Tibial nerve (tissue), 4 donors: ENCODE measurements around the gene DNAJC5G. TPM values are rescaled to one million over a fixed set of nuclear protein-coding genes. Genes with fewer than 3 reads are reported as not detected.
"Not testable (repeated sequence)": the region's sequence is repeated elsewhere in the genome, so short reads cannot be mapped to it uniquely, and the experiment has no call there.

Experiments
- DNase-seq, 2 donors: peaks; one replicate each; pipeline ENCODE4 v3.0.0-alpha.2; 2019; ENCODE audit warnings: low spot score in 2 of 2
- H3K27ac ChIP-seq, 4 donors: fragments of 200-600 bp; sonication (generic) in 3 of 4; one replicate each; pipeline ENCODE4 v1.5.1; 2017 to 2019; ENCODE audit warnings: mild to moderate bottlenecking in 1 of 4
- H3K27me3 ChIP-seq, 2 donors: fragments of 200-600 bp; sonication (generic) in 1 of 2; one replicate each; pipeline versions ENCODE4 v1.5.1 to v1.6.0; 2017 to 2019
- H3K36me3 ChIP-seq, 3 donors: fragments of 200-600 bp; sonication (generic); one replicate each; pipeline ENCODE4 v1.5.1; 2018 to 2019
- H3K4me1 ChIP-seq, 4 donors: fragments of 200-600 bp; sonication (generic) in 3 of 4; one replicate each; pipeline ENCODE4 v1.5.1; 2017 to 2019
- H3K4me3 ChIP-seq, 4 donors: fragments of 200-600 bp; sonication (generic) in 3 of 4; one replicate each; pipeline ENCODE4 v1.5.1; 2017 to 2019; ENCODE audit warnings: mild to moderate bottlenecking in 1 of 4, moderate library complexity in 1 of 4
- H3K9me3 ChIP-seq, 4 donors: fragments of 200-600 bp; sonication (generic) in 3 of 4; one replicate each; pipeline ENCODE4 v1.5.1; 2017 to 2019
- CTCF ChIP-seq, 5 experiments: fragments of 200-600 bp in 3 of 5; fragments of 450-650 bp in 2 of 5; sonication (generic) in 3 of 5; IDR thresholded peaks; one replicate each; pipeline ENCODE4 v1.5.1; 2016 to 2019; ENCODE audit warnings: antibody characterized with exemption in 5 of 5, mild to moderate bottlenecking in 3 of 5, moderate library complexity in 2 of 5
- EP300 ChIP-seq, 2 donors: sonication (generic); formaldehyde crosslinking; IDR thresholded peaks; one replicate each; pipeline ENCODE4 v1.6.1; 2017; ENCODE audit warnings: antibody characterized with exemption in 2 of 2, mild to moderate bottlenecking in 1 of 2
- POLR2A ChIP-seq, 2 donors: fragments of 450-650 bp; IDR thresholded peaks; one replicate each; pipeline ENCODE4 v1.6.1; 2017; ENCODE audit warnings: antibody characterized with exemption in 2 of 2, mild to moderate bottlenecking in 2 of 2, moderate library complexity in 2 of 2
- WGBS, 2 donors: methylation state at CpG; one replicate each; pipeline ENCODE4 v1.1.5; 2018; 5-methylcytosine and 5-hydroxymethylcytosine counted together
- total RNA-seq, 4 donors: library from RNA; depleted of rRNA; stranded (reverse); fragments of >200 nt; gene quantifications; one replicate each; pipeline ENCODE4 v1.1.0, GENCODE V29; 2016

DNAJC5G gene
- total RNA-seq, 4 donors from 2014 or later, result 2.5 TPM; not detected in 3

DNA sequence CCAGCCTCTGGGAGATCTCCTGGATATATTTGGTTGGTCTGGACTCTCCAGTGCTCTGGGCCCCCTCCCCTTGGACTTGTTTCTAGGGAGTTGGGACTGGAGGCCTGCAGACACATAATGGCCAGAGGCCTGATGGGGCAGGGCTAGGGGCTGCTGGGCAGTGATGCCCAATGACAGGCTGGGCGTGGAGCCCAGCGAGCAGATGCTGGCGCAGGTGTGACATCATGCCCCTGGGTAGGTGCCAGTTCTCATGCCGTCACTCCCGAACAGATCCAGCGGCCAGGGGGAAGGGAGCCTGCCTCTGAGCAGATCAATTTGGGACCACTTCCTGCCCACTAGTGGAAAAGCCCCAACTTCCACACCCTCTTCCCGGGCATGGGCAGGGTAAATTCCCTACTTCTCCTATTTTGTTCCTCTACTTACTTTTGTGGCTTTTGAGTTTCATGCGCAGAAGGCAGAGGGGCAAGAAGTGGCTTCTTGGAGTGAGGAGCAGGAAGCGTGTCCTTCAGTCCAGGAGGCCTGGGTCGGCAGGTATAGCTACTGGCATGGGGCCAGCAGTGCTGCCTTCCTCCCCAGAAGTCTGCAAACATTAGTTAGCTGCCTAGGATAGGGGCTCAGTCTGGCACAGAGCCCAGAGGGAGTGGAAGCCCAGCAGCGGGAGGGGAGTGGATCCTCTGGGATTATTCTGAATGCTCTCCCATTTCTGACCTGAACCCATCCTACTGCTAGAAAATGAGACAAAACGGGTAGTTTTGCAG lies 41.6 kb downstream of the DNAJC5G start:
- H3K27me3 ChIP-seq, result no peaks in the 10 kb centered on the region

GRCh38 chr2:27319839-27320238 lies 44.6 kb downstream of the DNAJC5G start:
- H3K4me3 ChIP-seq, H3K9me3 ChIP-seq, H3K27me3 ChIP-seq, H3K27ac ChIP-seq, DNase-seq: not testable (repeated sequence)
- peaks cover 0 to 31% (median 0%) of the 10 kb centered on the region in 3 donors for H3K36me3 ChIP-seq
- 91 to 95% methylated on average over 15 of the region's 15 CpGs for WGBS, 2 donors
- H3K4me1 ChIP-seq, result peaks cover 0 to 28% (median 15%) of the 10 kb centered on the region in 4 donors

More for the DNA sequence above, 41.6 kb downstream of the DNAJC5G start:
- Histone ChIP-seq H3K9me3 (no peaks in the 10 kb centered on the region), H3K4me3 (no peak overlapping the region), H3K27ac (no peak overlapping the region), H3K36me3 (peaks cover 0 to 48% (median 0%) of the 10 kb centered on the region in 3 donors), H3K4me1 (peaks cover 0 to 9% (median 5%) of the 10 kb centered on the region in 4 donors)
- DNase-seq, result no peak
- TF ChIP-seq POLR2A (IDR thresholded peaks at IDR 0.05) (no peak), EP300 (IDR thresholded peaks at IDR 0.05) (no peak), CTCF (IDR thresholded peaks at IDR 0.05) (no peak)
- 80 to 86% methylated on average over 12 of the region's 12 CpGs for WGBS, 2 donors

GRCh38 chr2:27320958-27321543 lies 45.8 kb downstream of the DNAJC5G start:
- Histone ChIP-seq H3K36me3 (peaks cover 0 to 22% (median 0%) of the 10 kb centered on the region in 3 donors), H3K4me3 (no peak overlapping the region), H3K27me3 (no peaks in the 10 kb centered on the region), H3K9me3 (no peaks in the 10 kb centered on the region), H3K27ac (no peak overlapping the region), H3K4me1 (peaks cover 0 to 28% (median 15%) of the 10 kb centered on the region in 4 donors)
- WGBS, 2 donors, result 64 to 65% methylated on average over 8 of the region's 8 CpGs
- peak; percentile 33 to 49 for DNase-seq
- TF ChIP-seq CTCF (IDR thresholded peaks at IDR 0.05) (peak in 1 of 5 experiments; percentile 21), EP300 (IDR thresholded peaks at IDR 0.05) (peak in 1 of 2 donors; percentile 50), POLR2A (IDR thresholded peaks at IDR 0.05) (no peak)

DNA sequence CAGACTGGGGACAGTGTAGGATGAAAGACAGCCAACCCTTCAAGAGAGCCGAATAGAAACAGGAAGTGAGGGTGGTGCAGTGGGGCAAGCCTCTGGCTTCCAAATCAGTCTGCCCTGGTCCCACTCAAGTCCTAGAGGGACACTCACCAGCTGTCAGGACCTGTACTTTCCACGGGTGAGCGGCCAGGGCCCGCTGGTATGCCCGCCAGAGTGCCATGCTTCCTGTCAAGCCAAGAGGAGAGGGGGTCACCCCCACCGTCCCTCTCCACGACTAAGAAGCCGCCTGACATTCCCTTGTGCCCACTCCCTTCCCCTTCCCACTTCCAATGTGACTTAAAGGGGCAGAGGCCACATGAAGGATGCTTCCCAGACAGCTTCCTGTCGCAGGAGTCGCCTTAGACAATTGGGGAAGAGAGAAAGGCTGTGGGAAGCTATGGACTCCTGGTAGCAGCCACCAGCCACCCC lies 47.1 kb downstream of the DNAJC5G start:
- H3K9me3 ChIP-seq, result no peaks in the 10 kb centered on the region
- H3K4me1 ChIP-seq, result peaks cover 0 to 28% (median 15%) of the 10 kb centered on the region in 4 donors
- H3K27me3 ChIP-seq, result no peaks in the 10 kb centered on the region
- WGBS, 2 donors, result 3 to 8% methylated on average over 7 to 10 of the region's 10 CpGs
- peaks cover 0 to 22% (median 0%) of the 10 kb centered on the region in 3 donors for H3K36me3 ChIP-seq
- peak overlapping the region; percentile 59 to 85 (median 74) for H3K4me3 ChIP-seq
- DNase-seq, result no peak
- no peak for TF ChIP-seq EP300 (IDR thresholded peaks at IDR 0.05)
- no peak for TF ChIP-seq CTCF (IDR thresholded peaks at IDR 0.05)
- no peak for TF ChIP-seq POLR2A (IDR thresholded peaks at IDR 0.05)
- peak overlapping the region; percentile 88 to 97 (median 96) for H3K27ac ChIP-seq

- no peaks in the 10 kb centered on the region for H3K9me3 ChIP-seq
- H3K4me3 ChIP-seq, result peak within 1 kb of the TSS; percentile 59 to 85 (median 74)
- peak; percentile 42 to 87 for TF ChIP-seq POLR2A (IDR thresholded peaks at IDR 0.05)
- TF ChIP-seq CTCF (IDR thresholded peaks at IDR 0.05), result peak in 1 of 5 experiments; percentile 21
- peak in 1 of 2 donors; percentile 95 for TF ChIP-seq EP300 (IDR thresholded peaks at IDR 0.05)
- peak; percentile 77 to 87 for DNase-seq
- no peaks in the 10 kb centered on the region for H3K27me3 ChIP-seq
- H3K27ac ChIP-seq, result peak within 1 kb of the TSS; percentile 88 to 97 (median 96)
- peaks cover 0 to 23% (median 0%) of the 10 kb centered on the region in 3 donors for H3K36me3 ChIP-seq
- H3K4me1 ChIP-seq, result peaks cover 0 to 28% (median 15%) of the 10 kb centered on the region in 4 donors
- 0% methylated on average over 25 to 38 of the region's 39 CpGs for WGBS, 2 donors
Measured at GRCh38 chr2:27322766-27323595, 47.7 kb downstream of the DNAJC5G start, which contains the start of gene MPV17. MPV17 (minus strand) TSS chr2:27323097; CDS start chr2:27322517, 580 bp downstream.
